Measurements from ENCODE around the gene SOS1.

DNA sequence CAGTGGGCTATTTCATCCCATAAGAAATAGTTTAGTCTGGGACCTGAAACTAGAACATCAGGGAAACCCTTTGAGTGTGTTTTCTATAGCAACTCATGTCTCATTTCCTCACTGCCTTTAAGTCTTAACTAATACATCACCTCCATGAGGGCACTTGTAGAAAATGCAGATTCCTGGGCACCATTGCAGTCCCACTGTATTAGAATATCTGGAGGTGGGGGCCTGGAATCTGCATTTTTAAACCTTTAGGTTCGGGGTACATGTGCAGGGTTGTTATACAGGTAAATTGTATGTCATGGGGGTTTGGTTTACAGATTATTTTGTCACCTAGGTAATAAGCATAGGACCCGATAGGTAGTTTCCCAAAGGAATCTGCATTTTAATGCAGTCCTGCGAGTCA lies 143.8 kb downstream of the SOS1 start:
- TF ChIP-seq, protein P1, sequence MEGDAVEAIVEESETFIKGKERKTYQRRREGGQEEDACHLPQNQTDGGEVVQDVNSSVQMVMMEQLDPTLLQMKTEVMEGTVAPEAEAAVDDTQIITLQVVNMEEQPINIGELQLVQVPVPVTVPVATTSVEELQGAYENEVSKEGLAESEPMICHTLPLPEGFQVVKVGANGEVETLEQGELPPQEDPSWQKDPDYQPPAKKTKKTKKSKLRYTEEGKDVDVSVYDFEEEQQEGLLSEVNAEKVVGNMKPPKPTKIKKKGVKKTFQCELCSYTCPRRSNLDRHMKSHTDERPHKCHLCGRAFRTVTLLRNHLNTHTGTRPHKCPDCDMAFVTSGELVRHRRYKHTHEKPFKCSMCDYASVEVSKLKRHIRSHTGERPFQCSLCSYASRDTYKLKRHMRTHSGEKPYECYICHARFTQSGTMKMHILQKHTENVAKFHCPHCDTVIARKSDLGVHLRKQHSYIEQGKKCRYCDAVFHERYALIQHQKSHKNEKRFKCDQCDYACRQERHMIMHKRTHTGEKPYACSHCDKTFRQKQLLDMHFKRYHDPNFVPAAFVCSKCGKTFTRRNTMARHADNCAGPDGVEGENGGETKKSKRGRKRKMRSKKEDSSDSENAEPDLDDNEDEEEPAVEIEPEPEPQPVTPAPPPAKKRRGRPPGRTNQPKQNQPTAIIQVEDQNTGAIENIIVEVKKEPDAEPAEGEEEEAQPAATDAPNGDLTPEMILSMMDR (IDR thresholded peaks at IDR 0.05) = no peak
- TF ChIP-seq POLR2A (IDR thresholded peaks at IDR 0.05) = no peak

Measured in uterus (tissue), 2 donors.